ENCODE data around the gene MATN1. TPM values are rescaled to one million over a fixed set of nuclear protein-coding genes. Genes with fewer than 3 reads are reported as not detected.

The MATN1 gene
- total and polyA plus RNA-seq, 9 donors: 0.71 to 2.1 (median 0.88) TPM

Other genes starting within 250 kb of the MATN1 start
- 5.6 TPM for gene LAPTM5, start 34.2 kb upstream of the MATN1 start, total RNA-seq
- 10 to 100 TPM; 14.3 to 22.9 (median 18.2) TPM for gene LAPTM5, start 34.2 kb upstream of the MATN1 start, polyA plus RNA-seq (ENCODE audit: insufficient read depth in 1 of 8, insufficient read length in 8 of 8, low replicate concordance in 1 of 8)
- 21.9 TPM for gene SDC3, start 185.2 kb upstream of the MATN1 start, total RNA-seq
- 10 to 100 TPM; 34.7 to 65.8 (median 46.3) TPM for gene SDC3, start 185.2 kb upstream of the MATN1 start, polyA plus RNA-seq (ENCODE audit: insufficient read depth in 1 of 8, insufficient read length in 8 of 8, low replicate concordance in 1 of 8)

Measured in muscle of leg (tissue), 9 donors.